Airway epithelial cell (primary cell): ENCODE results near the gene GLT8D2. TPM values are rescaled to one million over a fixed set of nuclear protein-coding genes. Genes with fewer than 3 reads are reported as not detected.

Source experiments
- total RNA-seq: library from RNA; depleted of rRNA; stranded (reverse); fragments of >200 nt; gene quantifications from 2 replicates; pipeline ENCODE4 v1.2.3, GENCODE V29; 2015

GLT8D2 gene, protein sequence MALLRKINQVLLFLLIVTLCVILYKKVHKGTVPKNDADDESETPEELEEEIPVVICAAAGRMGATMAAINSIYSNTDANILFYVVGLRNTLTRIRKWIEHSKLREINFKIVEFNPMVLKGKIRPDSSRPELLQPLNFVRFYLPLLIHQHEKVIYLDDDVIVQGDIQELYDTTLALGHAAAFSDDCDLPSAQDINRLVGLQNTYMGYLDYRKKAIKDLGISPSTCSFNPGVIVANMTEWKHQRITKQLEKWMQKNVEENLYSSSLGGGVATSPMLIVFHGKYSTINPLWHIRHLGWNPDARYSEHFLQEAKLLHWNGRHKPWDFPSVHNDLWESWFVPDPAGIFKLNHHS
- total RNA-seq = 1.5 and 1.6 TPM in 2 replicates

DNA sequence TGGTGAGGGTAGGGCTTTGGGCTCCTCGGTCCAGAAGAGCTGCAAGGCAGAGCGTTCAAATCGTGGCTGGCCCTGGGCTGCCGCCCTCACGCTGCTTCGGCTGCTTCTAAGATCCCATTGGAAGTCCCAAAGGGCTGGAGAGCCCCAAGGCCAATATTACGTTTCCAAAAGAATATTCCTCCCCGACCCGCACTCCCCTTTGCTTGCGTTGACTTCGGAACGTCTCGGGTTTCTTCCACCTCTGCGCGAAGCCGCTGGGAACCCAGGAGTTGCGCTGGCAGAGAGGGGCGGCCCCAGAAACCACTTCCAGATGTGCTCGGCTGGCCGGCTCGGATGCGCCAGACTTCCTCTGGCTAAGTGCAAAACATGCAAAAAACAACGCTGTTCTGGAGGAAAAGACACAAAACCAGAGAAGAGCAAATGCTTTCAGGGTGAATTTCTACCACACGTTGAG, at the start of gene GLT8D2:
Gene GLT8D2, minus strand, starts transcription at position 285 of the 454 bp plus-strand sequence. CDS start 30,539 bp downstream, outside the sequence.

DNA sequence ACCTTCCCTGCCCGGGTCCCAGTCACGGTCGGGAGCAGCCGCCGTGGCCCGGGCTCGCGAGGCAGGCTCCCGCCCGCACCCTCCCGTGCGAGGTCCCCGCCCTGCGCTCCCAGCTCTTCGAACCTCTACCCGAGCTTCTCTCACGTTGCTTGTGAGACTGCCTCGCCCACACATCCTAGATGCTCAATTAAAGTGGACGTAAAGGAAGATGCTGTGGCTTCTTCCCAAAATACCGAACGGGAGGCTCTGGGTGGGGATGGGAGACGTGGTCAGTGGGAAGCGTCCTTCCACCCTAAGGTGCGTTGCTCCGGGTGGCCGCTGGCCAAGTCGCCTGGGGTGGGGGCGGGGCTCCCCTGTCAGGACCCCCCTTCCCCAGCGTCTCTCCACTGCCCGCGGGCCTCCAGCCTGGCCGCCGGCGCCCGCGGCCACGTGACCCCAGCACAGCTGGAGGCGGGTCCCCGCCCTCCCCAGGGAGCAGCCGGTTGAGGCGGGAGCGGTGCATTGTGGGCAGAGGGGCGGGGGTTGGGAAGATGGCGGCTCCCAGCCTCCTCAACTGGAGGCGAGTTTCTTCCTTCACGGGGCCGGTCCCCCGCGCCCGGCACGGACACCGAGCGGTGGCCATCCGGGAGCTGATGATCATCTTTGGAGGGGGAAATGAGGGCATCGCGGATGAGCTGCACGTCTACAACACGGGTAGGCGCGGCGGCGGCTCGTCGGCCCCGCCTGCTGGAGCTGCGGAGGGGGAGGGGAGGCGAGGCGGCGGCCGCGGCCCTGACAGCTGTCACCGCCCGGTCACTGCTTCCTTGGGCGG, 14.2 kb upstream of the GLT8D2 start, which contains the start of gene HCFC2:
Gene HCFC2, plus strand, starts transcription at position 501 of the 811 bp plus-strand sequence. Its CDS starts 30 bp downstream, at position 531.

DNA sequence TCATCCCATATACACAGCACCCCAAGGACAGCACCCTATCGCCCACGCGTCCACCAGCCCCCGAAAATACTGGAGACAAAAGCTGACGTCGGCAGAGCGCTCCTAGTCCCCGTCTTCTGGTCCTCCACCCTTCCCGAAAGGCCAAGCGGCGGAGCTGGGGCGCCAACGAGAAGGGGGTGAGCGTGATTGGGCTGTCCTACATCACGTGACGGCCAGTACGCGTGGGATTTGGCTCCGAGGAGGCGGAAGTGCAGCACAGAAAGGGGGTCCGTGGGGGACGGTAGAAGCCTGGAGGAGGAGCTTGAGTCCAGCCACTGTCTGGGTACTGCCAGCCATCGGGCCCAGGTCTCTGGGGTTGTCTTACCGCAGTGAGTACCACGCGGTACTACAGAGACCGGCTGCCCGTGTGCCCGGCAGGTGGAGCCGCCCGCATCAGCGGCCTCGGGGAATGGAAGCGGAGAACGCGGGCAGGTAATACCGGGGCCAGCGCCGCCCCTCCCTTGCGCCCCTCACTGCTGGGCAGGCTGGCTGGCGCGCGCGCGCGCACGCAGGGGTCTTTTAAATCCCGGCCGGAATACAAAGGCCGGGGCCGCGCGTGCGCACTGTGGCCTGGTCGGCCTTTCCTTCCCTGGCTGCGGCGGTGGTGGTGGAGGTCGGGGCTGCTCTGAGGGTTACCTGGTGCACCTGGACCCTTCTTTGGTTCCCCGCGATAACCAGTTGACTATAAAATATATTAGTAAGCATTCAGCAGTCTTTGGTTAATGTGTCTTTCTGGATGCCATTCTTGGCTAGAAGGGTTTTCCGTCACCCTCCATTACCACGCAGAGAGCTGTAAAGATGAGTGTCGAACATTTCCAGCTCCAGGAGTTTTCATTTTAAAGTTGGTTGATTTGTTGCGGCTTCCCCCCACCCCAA, 84.1 kb downstream of the GLT8D2 start, which contains the start of gene TDG:
Gene TDG, plus strand, starts transcription at position 283 of the 915 bp plus-strand sequence. Its CDS starts 166 bp downstream, at position 449.

Other genes starting within 250 kb of the GLT8D2 start
- 8.0 and 9.5 TPM in 2 replicates for gene NT5DC3, start 209.0 kb downstream of the GLT8D2 start, total RNA-seq
- gene HSP90B1, start 119.8 kb downstream of the GLT8D2 start, total RNA-seq = 449 and 528 TPM in 2 replicates
- gene TDG, start 84.3 kb downstream of the GLT8D2 start, total RNA-seq = 25.8 and 32.2 TPM in 2 replicates
- gene HCFC2, start 14.3 kb upstream of the GLT8D2 start, total RNA-seq = 4.0 and 6.4 TPM in 2 replicates
- gene NFYB, start 88.0 kb upstream of the GLT8D2 start, total RNA-seq = 7.0 and 9.9 TPM in 2 replicates
- gene TXNRD1, start 165.6 kb upstream of the GLT8D2 start, total RNA-seq = 32.6 and 36.7 TPM in 2 replicates